Measurements from ENCODE around the gene OR2T29.

DNA sequence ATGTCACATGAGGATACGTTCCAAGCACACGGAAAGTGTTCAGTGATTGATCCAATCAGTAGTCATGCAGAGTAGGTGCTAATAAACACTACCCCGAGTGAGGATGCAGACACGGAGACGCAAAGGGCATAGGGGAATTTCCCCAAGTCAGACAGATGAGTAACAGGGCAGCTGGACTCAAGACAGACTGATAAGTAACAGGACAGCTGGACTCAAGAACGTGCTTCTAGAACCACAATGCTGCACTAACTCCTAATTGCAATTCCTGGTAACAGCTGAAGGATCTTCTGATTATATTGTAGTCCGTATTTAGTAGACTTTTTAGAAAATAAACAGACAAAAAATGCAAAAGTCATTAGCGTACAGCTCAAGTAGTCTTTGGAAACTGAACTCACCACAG, 36.8 kb upstream of the OR2T29 start:
- TF ChIP-seq, protein P1, sequence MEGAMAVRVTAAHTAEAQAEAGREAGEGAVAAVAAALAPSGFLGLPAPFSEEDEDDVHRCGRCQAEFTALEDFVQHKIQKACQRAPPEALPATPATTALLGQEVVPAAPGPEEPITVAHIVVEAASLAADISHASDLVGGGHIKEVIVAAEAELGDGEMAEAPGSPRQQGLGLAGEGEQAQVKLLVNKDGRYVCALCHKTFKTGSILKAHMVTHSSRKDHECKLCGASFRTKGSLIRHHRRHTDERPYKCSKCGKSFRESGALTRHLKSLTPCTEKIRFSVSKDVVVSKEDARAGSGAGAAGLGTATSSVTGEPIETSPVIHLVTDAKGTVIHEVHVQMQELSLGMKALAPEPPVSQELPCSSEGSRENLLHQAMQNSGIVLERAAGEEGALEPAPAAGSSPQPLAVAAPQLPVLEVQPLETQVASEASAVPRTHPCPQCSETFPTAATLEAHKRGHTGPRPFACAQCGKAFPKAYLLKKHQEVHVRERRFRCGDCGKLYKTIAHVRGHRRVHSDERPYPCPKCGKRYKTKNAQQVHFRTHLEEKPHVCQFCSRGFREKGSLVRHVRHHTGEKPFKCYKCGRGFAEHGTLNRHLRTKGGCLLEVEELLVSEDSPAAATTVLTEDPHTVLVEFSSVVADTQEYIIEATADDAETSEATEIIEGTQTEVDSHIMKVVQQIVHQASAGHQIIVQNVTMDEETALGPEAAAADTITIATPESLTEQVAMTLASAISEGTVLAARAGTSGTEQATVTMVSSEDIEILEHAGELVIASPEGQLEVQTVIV (IDR thresholded peaks at IDR 0.05; ENCODE audit: borderline replicate concordance, partially characterized antibody), result no peak
- TF ChIP-seq, protein P2, sequence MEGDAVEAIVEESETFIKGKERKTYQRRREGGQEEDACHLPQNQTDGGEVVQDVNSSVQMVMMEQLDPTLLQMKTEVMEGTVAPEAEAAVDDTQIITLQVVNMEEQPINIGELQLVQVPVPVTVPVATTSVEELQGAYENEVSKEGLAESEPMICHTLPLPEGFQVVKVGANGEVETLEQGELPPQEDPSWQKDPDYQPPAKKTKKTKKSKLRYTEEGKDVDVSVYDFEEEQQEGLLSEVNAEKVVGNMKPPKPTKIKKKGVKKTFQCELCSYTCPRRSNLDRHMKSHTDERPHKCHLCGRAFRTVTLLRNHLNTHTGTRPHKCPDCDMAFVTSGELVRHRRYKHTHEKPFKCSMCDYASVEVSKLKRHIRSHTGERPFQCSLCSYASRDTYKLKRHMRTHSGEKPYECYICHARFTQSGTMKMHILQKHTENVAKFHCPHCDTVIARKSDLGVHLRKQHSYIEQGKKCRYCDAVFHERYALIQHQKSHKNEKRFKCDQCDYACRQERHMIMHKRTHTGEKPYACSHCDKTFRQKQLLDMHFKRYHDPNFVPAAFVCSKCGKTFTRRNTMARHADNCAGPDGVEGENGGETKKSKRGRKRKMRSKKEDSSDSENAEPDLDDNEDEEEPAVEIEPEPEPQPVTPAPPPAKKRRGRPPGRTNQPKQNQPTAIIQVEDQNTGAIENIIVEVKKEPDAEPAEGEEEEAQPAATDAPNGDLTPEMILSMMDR (IDR thresholded peaks at IDR 0.05 in 2 of 3, conservative IDR thresholded peaks at IDR 0.05 in 1 of 3; ENCODE audit: control insufficient read depth in 2 of 3, extremely low read depth in 1 of 3, insufficient read depth in 1 of 3, low read depth in 3 of 3, low read length in 3 of 3), result no peak
- TF ChIP-seq EZH2 (IDR thresholded peaks at IDR 0.05; ENCODE audit: borderline replicate concordance, control insufficient read depth, low read depth, low read length) (no peak), CBFB (IDR thresholded peaks at IDR 0.05; ENCODE audit: low read depth) (no peak), MYC (IDR thresholded peaks at IDR 0.05; ENCODE audit: insufficient read depth, insufficient read length, insufficient replicate concordance, low read length, severe bottlenecking) (no peak), NFIC (IDR thresholded peaks at IDR 0.05; ENCODE audit: low read depth, low read length) (no peak), EP300 (IDR thresholded peaks at IDR 0.05; ENCODE audit: borderline replicate concordance in 1 of 2, control insufficient read depth in 1 of 2, low read depth in 2 of 2, low read length in 2 of 2) (no peak), POLR2A (IDR thresholded peaks at IDR 0.05; ENCODE audit: low read depth, low read length) (no peak)
- TF ChIP-seq, protein P3, sequence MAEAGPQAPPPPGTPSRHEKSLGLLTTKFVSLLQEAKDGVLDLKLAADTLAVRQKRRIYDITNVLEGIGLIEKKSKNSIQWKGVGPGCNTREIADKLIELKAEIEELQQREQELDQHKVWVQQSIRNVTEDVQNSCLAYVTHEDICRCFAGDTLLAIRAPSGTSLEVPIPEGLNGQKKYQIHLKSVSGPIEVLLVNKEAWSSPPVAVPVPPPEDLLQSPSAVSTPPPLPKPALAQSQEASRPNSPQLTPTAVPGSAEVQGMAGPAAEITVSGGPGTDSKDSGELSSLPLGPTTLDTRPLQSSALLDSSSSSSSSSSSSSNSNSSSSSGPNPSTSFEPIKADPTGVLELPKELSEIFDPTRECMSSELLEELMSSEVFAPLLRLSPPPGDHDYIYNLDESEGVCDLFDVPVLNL (IDR thresholded peaks at IDR 0.05; ENCODE audit: low read depth, low read length), result no peak
- TF ChIP-seq, protein P4, sequence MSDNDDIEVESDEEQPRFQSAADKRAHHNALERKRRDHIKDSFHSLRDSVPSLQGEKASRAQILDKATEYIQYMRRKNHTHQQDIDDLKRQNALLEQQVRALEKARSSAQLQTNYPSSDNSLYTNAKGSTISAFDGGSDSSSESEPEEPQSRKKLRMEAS (IDR thresholded peaks at IDR 0.05; ENCODE audit: low read depth, low read length), result no peak
- TF ChIP-seq, protein P5, sequence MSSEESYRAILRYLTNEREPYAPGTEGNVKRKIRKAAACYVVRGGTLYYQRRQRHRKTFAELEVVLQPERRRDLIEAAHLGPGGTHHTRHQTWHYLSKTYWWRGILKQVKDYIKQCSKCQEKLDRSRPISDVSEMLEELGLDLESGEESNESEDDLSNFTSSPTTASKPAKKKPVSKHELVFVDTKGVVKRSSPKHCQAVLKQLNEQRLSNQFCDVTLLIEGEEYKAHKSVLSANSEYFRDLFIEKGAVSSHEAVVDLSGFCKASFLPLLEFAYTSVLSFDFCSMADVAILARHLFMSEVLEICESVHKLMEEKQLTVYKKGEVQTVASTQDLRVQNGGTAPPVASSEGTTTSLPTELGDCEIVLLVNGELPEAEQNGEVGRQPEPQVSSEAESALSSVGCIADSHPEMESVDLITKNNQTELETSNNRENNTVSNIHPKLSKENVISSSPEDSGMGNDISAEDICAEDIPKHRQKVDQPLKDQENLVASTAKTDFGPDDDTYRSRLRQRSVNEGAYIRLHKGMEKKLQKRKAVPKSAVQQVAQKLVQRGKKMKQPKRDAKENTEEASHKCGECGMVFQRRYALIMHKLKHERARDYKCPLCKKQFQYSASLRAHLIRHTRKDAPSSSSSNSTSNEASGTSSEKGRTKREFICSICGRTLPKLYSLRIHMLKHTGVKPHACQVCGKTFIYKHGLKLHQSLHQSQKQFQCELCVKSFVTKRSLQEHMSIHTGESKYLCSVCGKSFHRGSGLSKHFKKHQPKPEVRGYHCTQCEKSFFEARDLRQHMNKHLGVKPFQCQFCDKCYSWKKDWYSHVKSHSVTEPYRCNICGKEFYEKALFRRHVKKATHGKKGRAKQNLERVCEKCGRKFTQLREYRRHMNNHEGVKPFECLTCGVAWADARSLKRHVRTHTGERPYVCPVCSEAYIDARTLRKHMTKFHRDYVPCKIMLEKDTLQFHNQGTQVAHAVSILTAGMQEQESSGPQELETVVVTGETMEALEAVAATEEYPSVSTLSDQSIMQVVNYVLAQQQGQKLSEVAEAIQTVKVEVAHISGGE (CRISPR knock-in tag; IDR thresholded peaks at IDR 0.05), result no peak
- TF ChIP-seq, protein P6, sequence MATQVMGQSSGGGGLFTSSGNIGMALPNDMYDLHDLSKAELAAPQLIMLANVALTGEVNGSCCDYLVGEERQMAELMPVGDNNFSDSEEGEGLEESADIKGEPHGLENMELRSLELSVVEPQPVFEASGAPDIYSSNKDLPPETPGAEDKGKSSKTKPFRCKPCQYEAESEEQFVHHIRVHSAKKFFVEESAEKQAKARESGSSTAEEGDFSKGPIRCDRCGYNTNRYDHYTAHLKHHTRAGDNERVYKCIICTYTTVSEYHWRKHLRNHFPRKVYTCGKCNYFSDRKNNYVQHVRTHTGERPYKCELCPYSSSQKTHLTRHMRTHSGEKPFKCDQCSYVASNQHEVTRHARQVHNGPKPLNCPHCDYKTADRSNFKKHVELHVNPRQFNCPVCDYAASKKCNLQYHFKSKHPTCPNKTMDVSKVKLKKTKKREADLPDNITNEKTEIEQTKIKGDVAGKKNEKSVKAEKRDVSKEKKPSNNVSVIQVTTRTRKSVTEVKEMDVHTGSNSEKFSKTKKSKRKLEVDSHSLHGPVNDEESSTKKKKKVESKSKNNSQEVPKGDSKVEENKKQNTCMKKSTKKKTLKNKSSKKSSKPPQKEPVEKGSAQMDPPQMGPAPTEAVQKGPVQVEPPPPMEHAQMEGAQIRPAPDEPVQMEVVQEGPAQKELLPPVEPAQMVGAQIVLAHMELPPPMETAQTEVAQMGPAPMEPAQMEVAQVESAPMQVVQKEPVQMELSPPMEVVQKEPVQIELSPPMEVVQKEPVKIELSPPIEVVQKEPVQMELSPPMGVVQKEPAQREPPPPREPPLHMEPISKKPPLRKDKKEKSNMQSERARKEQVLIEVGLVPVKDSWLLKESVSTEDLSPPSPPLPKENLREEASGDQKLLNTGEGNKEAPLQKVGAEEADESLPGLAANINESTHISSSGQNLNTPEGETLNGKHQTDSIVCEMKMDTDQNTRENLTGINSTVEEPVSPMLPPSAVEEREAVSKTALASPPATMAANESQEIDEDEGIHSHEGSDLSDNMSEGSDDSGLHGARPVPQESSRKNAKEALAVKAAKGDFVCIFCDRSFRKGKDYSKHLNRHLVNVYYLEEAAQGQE (IDR thresholded peaks at IDR 0.05; ENCODE audit: low read depth, low read length), result no peak
